ENCODE data around the gene SCYL1. TPM values are rescaled to one million over a fixed set of nuclear protein-coding genes. Genes with fewer than 3 reads are reported as not detected.

Gene SCYL1
- total RNA-seq = 72.3 and 85.5 TPM in 2 replicates
- 45.1 TPM for total RNA-seq (2013)
- 76.1 and 76.5 TPM in 2 replicates for polyA plus RNA-seq
- 77.6 and 82.9 TPM in 2 replicates for polyA minus RNA-seq

- intact Hi-C loops (cut with micrococcal nuclease) = loop anchor here (2.0 to 10.0 kb wide), 2 partner anchors 16 to 480 kb away; partner anchors contain the start of gene SAC3D1
- Histone ChIP-seq H3K4me1 (ENCODE audit: control insufficient read depth in 2 of 2, insufficient read depth in 2 of 2, low read length in 2 of 2) (peaks cover 39 to 41% of the 10 kb centered on the region in 2 donors), H3K36me3 (replicated peaks in 1 of 2; ENCODE audit: control extremely low read depth in 1 of 2, control insufficient read depth in 1 of 2, extremely low read depth in 1 of 2, insufficient read depth in 2 of 2, low read length in 1 of 2) (peaks cover 0 to 18% of the 10 kb centered on the region in 2 experiments), H3K9ac (ENCODE audit: low read length) (peak within 1 kb of the TSS; percentile 77), H4K20me1 (ENCODE audit: control insufficient read depth, insufficient read depth, low read length, poor library complexity, severe bottlenecking) (peaks cover 22% of the 10 kb centered on the region), H3K27me3 (replicated peaks in 1 of 4; ENCODE audit: control extremely low read depth in 1 of 4, control insufficient read depth in 3 of 4, insufficient read depth in 4 of 4, low read length in 3 of 4) (no peaks in the 10 kb centered on the region), H3K4me3 (ENCODE audit: control extremely low read depth in 1 of 5, extremely low read depth in 1 of 5, insufficient read depth in 1 of 5, low read depth in 2 of 5, low read length in 4 of 5) (peak within 1 kb of the TSS; percentile 6 to 94 (median 77)), H2AFZ (ENCODE audit: insufficient read depth, low read depth, low read length, poor library complexity, severe bottlenecking) (peak within 1 kb of the TSS; percentile 76), H3K79me2 (ENCODE audit: control insufficient read depth, insufficient read depth, low read length) (peaks cover 37% of the 10 kb centered on the region), H3K27ac (ENCODE audit: low read length in 2 of 2) (peak within 1 kb of the TSS; percentile 53 to 84), H3K4me2 (replicated peaks; ENCODE audit: low read depth, low read length, poor library complexity, severe bottlenecking) (peak within 1 kb of the TSS; percentile 94), H3K9me3 (ENCODE audit: control extremely low read depth in 1 of 3, control insufficient read depth in 2 of 3, insufficient read depth in 1 of 3, low read length in 2 of 3) (no peaks in the 10 kb centered on the region)
- Mint-ChIP-seq H3K4me3 (peak within 1 kb of the TSS; percentile 85), H3K27ac (peak within 1 kb of the TSS; percentile 88), H3K4me1 (peaks cover 39% of the 10 kb centered on the region), H3K27me3 (no peaks in the 10 kb centered on the region), H3K9me3 (ENCODE audit: insufficient read depth) (no peaks in the 10 kb centered on the region)
- WGBS (ENCODE audit: insufficient coverage) = under 1% methylated on average over 63 of the region's 82 CpGs
- CTCF ChIA-PET = interaction anchor here (0.7 to 2.1 kb wide), 8 partner anchors 9 to 250 kb away, joined by 3 to 14 read pairs (median 4); partner anchors contain the start of gene FAM89B
- POLR2A ChIA-PET = interaction anchor here (0.6 to 2.2 kb wide), 17 partner anchors 13 to 191 kb away, joined by 3 to 16 read pairs (median 4); partner anchors contain the start of genes DPF2, NEAT1 and ZNRD2
- TF ChIP-seq CTCF (IDR thresholded peaks at IDR 0.05) = no peak
- TF ChIP-seq EZH2 (IDR thresholded peaks at IDR 0.05; ENCODE audit: borderline replicate concordance, insufficient read depth, low read depth, low read length, poor library complexity, severe bottlenecking) = no peak
- peak; percentile 98 for ATAC-seq (ENCODE audit: low read depth)
- DNase-seq = peak; percentile 85
Observed at GRCh38 chr11:65524741-65525545, at the start of gene SCYL1. Gene SCYL1, plus strand, starts transcription at chr11:65525083. Its CDS starts 71 bp downstream, at chr11:65525154.

Data from B cell (primary cell).